Fibroblast of skin of right biceps (primary cell): ENCODE data around the gene VSIR.

Experiments used
- DNase-seq: peaks from one replicate; pipeline ENCODE4 v3.0.0-alpha.2; 2013

Gene VSIR

DNA sequence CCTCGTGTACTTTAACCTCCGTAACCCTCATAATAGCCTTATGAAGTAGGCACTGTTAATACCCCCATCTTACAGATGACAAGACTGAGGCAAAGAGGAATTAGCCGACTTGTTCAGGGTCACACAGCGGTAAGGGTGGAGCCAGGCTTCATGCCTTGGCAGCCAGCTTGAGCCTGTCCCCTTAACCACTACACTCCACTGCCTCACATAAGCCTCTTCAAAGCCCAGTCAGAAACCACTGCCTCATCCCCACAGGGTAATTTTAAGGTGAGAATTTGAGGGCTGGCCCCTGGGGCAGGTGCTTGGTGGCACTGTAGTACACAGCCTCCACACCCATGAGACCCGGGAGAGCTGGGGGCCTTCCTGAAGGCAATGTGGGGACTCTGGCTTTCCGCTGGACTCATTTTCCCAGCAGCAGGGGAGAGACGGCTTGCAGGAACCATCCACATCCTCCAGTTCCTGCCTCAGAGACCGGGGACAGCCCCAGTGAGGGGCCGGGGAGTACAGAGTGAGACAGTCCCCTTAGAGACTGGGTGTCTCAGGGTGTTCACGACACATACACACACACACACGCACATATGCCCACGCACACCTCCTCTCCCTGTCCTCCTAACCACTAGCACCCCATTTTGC is 46.1 kb downstream of the VSIR start:
- no peak for DNase-seq

DNA sequence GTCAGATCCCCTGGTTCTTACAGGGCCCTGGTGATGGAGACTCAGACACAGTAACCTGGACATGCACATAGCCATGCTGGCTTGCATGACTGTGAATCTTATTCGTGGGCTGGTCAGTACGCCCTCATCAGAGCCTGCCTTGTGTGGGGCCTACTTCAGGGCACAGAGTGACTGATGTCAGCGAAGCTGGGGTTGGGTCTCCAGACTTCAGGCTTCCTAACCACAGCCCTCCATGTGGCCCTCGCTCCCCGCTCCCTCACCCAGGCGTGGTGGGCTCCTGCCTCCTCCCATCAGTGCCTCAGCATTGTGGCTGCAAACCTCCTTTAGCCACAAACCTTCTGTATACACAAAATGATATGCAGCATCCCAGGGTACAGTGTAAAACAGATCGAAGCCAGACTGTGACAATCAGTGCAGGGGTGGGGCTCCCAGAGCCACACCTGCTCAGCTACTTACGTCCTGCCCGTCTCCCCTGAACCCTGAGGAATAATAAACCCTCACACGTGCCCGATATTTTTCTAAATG is 46.7 kb downstream of the VSIR start:
- no peak for DNase-seq

DNA sequence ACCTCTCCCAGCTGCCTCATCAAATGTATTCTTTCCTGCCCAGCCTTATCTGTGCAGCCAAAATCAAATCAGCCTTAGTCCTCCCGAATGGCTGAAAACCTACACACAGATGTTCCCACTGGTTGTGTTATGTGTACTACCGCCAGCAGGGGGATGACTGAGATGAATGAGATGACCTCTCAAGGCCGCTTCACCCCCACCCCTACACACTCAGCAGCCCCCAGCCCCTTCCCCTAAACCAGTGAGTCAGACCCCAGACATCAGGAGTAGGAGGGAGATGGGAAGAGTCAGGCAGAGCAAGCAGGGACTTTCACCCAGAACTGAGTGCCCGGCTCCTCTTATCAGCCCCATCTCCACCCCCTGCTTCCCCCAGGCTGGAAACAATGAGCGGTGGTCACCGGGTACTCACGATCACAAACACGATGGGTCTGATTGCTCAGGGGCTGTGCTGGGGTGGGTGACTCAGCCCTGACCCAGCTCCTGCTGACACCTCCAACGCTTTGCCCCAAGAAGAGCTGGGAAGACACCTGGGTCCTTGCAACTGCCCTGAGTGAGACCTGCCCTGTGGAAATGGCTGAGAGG is 47.2 kb downstream of the VSIR start:
- peak; percentile 25 for DNase-seq

GRCh38 chr10:71725249-71725648 is 48.1 kb downstream of the VSIR start:
- DNase-seq, result no peak

DNA sequence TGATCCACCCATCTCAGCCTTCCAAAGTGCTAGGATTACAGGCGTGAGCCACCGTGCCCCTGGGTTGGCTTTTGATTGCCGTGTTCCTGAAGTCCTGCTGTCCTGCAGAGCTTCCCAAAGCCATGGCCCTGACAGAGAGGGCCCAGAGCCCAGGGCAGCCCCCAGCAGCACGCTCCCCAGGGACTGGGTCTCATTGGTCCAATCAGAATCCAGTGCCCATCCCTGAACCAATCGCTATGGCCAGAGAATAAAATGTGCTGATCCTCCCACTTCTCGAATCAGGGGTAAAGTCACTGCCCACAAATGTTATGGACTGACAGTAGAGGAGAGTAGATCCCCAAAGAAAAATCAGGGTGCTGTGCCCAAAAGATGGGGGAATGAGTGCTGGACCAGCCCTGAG is 48.8 kb downstream of the VSIR start:
- no peak for DNase-seq

- DNase-seq, result no peak
Observed at GRCh38 chr10:71723311-71723710, 50.0 kb downstream of the VSIR start.

DNA sequence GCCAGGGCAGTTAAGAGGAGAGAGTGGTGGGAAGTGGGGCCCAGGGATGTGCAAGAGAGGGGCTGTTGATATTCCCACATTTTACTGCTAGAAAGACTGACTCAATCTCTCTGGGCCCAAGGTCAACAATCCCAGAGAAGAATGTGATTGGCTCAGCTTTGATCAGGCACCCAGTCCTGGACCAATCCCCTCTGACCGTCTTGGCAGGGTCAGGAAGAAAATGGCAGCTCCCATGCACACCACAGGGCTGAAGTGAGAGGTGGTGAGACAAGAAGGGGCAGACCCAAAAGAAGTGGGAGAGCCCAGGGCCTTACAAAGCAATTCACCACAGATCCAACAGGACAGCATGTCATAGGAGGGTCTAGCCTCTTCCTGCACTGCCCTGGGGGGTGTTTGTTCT is 50.5 kb downstream of the VSIR start:
- DNase-seq, result no peak

- no peak for DNase-seq
Observed at GRCh38 chr10:71721313-71721712, 52.0 kb downstream of the VSIR start.

DNA sequence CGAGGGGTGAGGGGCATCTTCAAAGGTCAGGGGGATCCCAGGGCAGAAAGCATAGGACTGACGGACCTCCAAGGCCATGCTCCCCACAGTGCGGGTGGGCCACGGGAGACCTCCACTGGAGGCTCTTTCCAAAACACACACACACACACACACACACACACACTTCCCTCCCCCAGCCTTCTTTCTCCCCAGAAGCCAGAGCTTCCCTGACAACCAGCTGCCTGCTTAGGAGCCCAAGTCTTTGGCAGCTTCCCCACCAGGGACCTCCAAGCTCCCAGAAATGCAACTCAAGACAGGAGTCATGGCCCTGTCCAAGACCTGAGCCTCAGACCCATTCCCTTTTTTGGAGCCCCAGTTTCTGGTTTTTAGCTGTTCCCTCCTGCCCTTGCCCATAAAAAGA is 53.0 kb downstream of the VSIR start:
- no peak for DNase-seq

DNA sequence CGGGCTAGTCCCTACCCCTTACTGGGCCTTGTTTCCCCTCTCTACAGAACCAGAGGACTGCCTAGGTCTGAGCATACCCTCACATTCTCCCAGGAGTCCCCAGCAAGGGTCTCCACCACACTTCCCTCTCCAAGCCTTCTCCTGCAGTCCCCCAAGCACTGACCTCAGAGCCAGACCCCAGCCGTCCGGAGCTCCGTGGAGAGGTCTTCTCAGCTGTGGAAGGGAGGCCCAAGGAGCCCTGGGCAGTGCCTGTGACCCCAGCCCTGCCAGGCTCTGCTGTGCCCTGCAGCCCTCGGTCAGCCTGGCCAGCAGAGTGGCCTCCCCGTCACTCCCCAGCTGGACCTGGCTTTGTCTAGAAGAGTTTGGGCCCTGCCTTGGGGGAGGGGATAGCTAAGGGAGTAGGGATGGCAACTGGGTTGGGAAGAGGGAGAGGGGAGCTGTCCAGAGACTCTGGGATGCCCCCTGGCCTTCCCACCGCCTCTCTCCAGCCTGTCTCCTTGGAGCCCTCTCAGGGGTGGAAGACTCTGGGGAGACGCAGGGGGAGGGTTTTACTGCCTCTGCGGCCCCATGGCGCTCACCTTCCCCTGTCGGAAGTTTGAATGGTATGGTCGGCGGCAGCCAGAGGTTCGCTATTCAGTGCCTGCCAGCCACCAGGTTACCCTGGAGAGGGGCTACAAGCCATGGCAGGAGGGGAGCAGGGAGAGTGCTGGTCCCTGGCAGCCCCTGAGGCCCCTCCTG is 53.7 kb downstream of the VSIR start, which contains the start of gene C10orf105:
Gene C10orf105, minus strand, starts transcription at position 315 of the 738 bp plus-strand sequence. CDS start 3,441 bp downstream, outside the sequence.
- no peak for DNase-seq

- DNase-seq, result no peak
Observed at GRCh38 chr10:71719042-71719441, 54.3 kb downstream of the VSIR start.

- DNase-seq, result no peak
Observed at GRCh38 chr10:71718165-71718698, 55.1 kb downstream of the VSIR start.

- DNase-seq, result no peak
Observed at GRCh38 chr10:71717551-71717951, 55.8 kb downstream of the VSIR start.

DNA sequence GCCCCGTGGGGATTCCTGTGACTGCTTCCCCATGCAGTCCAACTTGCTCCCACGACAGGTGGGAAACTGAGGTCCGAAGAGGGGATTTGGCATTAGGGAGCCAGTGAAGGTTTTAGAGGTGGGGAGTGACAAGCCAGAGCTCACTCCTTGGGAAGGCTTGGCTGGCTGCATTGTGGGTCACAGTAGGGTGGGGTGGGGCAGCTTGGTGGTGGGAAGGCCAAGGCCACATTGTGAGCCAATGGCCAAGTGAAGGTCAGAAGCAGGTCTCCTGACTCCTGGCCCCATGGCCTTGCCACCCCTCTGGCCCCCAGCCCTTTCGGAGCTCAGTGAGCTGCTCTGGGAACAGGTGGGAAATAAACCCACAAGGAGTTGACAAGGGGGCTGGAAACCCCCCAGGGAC is 56.3 kb downstream of the VSIR start:
- no peak for DNase-seq

DNA sequence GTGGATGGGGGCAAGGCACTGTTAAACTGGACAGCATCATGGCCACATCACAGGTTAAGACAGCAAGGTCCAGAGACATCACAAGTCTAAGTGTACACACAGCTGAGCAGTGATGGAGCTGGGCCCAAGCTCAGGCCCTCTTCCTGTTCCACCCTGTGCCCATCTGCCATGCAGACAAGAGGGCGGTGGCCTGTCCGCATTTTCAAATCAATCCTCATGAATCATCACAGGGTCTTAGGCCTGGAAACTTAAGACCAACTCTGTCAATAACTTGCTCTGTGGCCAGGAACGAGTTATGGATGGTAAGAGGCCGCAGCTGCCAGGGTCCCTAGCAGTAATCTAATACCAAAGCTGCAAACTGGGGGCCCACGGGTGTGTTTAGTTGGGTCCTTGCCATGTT is 56.9 kb downstream of the VSIR start:
- no peak for DNase-seq

- no peak for DNase-seq
Observed at GRCh38 chr10:71715860-71716259, 57.5 kb downstream of the VSIR start.

DNA sequence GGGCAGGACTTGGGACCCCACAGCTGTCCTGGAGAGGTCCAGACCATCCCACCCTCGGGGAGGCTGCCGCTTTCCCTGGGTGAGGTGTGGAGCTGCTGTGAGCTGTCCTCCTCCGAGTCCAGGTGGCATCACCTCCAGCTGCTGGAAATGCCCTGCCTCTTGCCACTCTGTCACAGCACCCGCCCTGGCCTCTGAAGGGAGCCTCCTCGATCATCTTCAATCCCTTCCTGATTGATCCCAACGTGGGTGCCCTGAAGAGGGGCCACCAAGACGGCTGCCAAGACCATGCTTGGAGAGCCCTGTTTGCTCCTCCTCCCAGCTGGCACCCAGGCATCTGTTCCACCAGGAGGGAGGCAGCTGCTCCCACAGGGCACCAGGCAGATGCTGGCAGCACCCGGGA is 58.3 kb downstream of the VSIR start:
- no peak for DNase-seq

DNA sequence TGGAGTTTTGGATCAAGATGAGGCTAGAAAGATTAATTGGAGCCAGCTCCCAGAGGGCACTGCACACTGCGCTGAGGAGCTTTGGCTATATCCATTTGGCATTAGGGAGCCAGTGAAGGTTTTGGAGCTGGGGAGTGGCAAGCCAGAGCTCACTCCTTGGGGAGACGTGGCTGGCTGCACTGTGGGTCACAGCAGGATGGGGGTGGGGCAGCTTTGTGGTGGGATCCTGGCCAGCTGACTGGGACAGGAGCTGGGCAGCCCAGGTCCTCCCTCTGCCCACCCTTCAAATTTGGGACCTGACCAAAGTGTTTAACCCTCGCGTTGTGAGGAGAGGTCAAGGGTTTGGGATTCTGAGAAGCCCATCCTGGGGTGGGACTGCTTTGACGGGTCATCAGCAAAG is 58.7 kb downstream of the VSIR start:
- DNase-seq, result no peak

DNA sequence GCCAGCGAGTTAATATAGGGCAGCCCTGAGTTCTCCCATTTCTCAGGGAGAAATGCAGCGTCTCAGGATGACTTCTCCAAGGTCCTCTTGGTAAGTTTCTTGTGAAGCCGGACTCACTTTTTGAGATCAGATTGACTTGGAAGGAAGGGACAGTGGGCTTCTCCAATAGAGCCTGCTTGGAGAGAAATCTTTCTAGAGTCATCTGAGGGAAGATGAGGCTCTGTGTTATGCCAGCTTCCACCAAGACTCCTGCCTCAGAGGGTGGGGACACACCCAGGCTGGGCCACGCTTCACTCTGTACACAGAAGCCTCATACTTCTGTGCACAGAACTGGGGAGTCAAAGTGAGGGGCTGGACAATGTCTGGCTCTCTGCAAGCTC is 59.3 kb downstream of the VSIR start:
- no peak for DNase-seq

DNA sequence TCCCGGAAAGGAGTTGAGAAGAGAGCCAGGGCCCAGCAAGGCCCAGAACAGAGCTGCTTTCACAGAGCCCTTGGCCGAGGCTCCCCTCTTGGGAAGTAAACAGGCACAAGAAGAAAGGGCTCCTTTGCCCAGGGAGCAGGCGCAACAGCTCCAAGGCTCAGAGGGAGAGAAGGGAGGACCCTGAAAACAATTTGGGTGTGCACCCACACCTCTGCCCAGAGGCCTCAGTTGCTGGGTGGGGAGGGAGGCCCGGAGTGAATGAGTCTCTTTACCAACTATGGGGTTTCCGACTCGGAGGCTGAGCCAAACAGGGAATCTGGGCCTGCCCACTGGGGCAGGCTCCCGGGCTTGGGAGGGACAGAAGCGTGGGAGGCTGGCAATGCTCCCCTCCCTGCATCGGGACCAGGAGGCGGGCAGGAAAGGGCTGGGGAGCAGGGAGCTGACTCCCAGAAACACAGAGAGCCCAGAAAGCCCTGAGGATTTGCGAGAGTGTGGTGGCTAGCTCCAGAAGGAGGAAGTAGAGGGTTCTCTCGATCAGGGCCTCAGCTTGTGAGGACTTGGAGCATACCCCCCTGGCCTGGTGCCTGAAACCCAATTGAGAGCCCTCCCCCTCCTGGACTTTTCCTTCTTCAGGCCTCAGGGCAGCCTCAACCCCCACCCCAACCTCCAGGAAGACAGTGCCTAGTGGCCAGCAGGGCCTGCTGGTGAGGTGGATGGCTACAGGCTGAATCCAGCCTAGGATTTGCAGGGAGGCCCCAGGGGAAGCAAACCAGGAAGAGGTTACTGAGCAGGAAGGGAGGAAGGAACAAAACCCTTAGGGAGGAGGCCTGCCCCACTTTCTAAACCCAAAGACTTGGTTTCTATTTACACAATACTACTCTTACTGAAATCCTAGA is 59.9 kb downstream of the VSIR start:
- peak; percentile 61 for DNase-seq

DNA sequence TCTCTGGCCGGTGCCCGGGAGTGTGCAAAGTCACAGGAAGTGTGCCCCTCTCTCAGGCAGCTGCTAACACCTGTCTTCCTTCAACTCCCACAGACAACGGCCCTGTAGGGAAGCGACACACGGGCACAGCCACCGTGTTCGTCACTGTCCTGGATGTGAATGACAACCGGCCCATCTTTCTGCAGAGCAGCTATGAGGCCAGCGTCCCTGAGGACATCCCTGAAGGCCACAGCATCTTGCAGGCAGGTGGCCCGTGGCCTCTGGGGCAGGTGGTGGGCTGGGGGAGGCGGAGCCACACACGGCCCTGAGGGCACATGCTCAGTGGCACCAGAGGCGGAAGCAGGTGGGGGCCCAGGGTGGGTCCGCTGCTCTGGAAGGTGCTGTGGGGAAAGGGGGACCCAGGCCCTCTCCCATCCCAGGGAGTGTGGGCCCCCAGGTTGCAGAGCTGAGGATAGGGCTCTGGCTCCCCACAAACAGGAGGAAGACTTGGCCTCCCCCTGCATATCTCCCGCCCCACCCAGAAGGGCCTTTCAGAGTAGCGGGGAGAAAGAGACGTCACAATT is 60.7 kb downstream of the VSIR start:
- no peak for DNase-seq

GRCh38 chr10:71712170-71712569 is 61.1 kb downstream of the VSIR start:
- DNase-seq, result no peak
